T-helper 9 cell (primary cell): ENCODE data around the gene MED1.
"Not testable (repeated sequence)": the region's sequence is repeated elsewhere in the genome, so short reads cannot be mapped to it uniquely, and the experiment has no call there.

ENCODE experiments used
- DNase-seq: peaks from one replicate; pipeline ENCODE4 v3.0.0-alpha.2; 2020
- total RNA-seq, 2 donors: gene quantifications; one replicate each; lab custom pipeline; 2026; lab: John Stamatoyannopoulos, UW

The MED1 gene
- total RNA-seq: 60.1 to 151 reads per million in 2 donors

GRCh38 chr17:39450847-39451581 lies at the start of gene MED1:
Gene MED1 (minus strand): TSS chr17:39451263. CDS start chr17:39451062, 201 bp downstream.
- peak; percentile 85 for DNase-seq

DNA sequence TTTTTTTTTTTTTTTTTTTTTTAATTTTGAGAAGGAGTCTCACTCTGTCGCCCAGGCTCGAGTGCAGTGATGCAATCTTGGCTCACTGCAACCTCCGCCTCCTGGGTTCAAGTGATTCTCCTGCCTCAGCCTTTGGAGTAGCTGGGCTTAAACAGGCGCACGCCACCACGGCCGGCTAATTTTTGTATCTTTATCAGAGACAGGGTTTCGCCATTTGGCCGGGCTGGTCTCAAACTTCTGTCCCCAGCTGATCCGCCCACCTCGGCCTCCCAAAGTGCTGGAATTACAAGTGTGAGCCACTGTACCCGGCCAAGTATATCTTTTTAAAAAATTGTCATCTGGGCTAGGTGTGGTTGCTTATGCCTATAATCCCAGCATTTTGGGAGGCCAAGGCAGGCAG lies 45.9 kb upstream of the MED1 start:
- not testable (repeated sequence) for DNase-seq

DNA sequence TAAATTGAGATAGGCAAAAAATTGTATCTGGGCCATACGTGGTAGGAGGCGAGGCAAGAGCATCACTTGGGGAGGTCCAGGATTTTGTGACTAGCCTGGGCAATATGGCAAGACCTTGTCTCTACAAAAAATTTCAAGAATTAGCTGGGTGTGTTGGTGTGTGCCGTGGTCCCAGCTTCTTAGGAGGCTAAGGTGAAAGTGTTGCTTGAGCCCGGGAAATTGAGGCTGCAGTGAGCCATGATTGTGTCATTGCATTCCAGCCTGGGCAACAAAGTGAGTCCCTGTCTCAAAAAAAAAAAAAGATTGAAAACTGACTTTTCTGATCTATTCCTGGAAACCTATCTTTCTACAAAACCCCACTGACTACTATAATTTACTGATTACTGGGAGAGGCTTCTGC lies 36.9 kb upstream of the MED1 start:
- DNase-seq: no peak

DNA sequence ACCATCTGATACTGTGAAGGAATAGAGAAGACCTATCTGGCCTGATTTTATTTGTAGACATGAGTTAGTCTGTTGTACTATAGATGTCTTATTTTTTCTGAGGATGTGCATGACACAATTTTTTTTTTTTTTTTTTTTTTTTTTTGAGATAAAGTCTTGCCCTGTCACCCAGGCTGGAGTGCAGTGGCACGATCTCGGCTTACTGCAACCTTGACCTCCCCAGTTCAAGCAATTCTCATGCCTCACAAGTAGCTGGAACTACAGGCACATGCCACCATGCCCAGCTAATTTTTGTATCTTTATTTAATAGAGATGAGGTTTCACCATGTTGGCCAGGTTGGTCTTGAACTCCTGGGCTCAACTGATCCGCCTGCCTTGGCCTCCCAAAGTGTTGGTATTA lies 36.4 kb upstream of the MED1 start:
- not testable (repeated sequence) for DNase-seq

- no peak for DNase-seq
These were observed 35.2 kb upstream of the MED1 start for GRCh38 chr17:39486242-39486641.

- no peak for DNase-seq
These were observed 34.5 kb upstream of the MED1 start for GRCh38 chr17:39485555-39485954.

DNA sequence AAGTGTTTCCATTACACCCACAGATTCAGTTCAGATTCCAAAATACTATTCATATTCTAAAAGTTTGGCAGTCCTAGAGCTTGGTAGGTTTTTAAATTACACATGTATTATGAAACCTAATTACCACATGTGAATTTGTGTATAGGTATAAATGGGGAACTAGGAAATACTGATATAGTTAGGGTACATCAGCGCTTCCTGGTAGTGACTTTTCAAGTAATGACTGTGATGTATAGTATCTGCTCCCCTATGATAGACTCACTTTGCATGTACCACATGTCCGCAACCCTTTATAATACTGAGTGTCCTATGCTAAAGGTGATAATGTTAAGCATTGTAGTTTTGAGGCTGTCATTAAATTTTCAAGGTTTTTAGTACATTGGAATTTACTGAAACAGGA lies 33.1 kb upstream of the MED1 start:
- no peak for DNase-seq

- no peak for DNase-seq
These were observed 32.4 kb upstream of the MED1 start for GRCh38 chr17:39483506-39483905.

DNA sequence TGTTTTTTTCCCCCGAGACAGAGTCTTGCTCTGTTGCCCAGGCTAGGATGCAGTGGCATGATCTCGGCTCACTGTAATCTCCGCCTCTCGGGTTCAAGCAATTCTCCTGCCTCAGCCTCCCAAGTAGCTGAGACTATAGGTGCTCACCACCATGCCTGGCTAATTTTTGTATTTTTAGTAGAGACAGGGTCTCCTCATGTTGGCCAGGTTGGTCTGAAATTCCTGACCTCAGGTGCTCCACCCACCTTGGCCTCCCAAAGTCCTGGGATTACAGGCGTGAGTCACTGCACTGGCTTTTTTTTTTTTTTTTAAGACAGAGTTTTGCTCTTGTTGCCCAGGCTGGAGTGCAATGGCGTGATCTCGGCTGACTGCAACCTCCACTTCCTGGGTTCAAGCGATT lies 28.6 kb upstream of the MED1 start:
- DNase-seq: not testable (repeated sequence)

GRCh38 chr17:39473310-39473709 lies 22.2 kb upstream of the MED1 start:
- DNase-seq: no peak

GRCh38 chr17:39468610-39469009 lies 17.5 kb upstream of the MED1 start:
- not testable (repeated sequence) for DNase-seq

DNA sequence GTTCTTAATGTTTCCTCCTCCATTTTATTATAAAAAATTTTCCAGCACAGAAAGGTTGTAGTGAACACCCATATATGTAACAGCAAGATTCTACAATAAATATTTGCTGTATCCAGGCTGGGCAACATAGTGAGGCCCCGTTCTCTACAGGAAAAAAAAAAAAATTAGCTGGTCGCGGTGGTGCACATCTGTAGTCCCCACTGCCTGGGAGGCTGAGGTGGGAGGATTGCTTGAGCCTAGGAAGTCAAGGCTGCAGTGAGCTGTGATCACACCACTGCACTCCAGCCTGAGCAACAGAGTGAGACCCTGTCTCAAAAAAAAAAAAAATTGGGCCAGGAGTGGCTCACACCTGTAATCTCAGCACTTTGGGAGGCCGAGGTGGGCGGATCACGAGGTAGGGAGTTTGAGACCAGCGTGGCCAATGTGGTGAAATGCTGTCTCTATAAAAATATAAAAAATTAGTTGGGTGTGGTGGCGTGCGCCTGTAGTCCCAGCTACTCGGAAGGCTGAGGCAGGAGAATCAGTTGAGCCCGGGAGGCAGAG lies 13.6 kb upstream of the MED1 start:
- not testable (repeated sequence) for DNase-seq

DNA sequence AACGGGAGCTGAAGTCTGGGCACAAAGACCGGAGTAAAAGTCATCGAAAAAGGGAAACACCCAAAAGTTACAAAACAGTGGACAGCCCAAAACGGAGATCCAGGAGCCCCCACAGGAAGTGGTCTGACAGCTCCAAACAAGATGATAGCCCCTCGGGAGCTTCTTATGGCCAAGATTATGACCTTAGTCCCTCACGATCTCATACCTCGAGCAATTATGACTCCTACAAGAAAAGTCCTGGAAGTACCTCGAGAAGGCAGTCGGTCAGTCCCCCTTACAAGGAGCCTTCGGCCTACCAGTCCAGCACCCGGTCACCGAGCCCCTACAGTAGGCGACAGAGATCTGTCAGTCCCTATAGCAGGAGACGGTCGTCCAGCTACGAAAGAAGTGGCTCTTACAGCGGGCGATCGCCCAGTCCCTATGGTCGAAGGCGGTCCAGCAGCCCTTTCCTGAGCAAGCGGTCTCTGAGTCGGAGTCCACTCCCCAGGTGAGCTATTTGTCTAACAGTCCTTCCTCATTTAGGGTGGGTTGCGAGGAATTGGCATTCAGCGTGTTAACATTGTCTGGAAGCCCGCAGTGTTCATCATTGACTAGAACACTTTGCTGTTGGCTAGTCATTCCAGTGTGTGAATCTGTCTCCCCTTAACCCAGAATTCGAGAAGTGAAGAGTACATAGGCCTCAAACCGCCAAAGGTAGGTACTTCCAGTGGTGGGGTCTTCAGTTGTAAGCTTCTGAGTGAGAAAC lies 11.7 kb upstream of the MED1 start:
- no peak for DNase-seq

GRCh38 chr17:39461926-39462569 lies 11.0 kb upstream of the MED1 start:
- peak; percentile 11 for DNase-seq

DNA sequence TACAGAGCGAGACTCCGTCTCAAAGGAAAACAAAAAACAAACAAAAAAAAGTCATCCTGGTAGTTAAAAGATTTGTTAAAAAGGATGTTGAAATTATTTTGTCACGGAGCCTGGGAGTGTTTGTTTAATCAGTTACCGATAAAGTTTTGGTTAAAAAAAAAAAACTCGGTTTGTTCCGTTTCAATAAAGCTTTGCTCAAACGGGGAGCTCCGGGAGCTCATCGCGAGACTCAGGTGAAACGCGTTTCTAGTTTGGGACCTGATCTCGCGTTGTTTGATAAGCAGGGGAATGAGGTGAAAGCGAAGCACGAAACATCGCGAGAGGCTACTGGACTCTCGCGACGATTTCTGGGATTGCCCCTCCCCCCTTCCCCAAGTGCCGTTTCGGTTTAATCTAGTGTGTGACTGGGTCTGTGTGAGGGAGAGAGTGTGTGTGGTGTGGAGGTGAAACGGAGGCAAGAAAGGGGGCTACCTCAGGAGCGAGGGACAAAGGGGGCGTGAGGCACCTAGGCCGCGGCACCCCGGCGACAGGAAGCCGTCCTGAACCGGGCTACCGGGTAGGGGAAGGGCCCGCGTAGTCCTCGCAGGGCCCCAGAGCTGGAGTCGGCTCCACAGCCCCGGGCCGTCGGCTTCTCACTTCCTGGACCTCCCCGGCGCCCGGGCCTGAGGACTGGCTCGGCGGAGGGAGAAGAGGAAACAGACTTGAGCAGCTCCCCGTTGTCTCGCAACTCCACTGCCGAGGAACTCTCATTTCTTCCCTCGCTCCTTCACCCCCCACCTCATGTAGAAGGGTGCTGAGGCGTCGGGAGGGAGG lies 10.3 kb upstream of the MED1 start, which contains the start of gene CDK12:
Gene CDK12, plus strand, starts transcription at position 374 of the 813 bp plus-strand sequence. CDS start 586 bp downstream, outside the sequence.
- DNase-seq: peak; percentile 87

DNA sequence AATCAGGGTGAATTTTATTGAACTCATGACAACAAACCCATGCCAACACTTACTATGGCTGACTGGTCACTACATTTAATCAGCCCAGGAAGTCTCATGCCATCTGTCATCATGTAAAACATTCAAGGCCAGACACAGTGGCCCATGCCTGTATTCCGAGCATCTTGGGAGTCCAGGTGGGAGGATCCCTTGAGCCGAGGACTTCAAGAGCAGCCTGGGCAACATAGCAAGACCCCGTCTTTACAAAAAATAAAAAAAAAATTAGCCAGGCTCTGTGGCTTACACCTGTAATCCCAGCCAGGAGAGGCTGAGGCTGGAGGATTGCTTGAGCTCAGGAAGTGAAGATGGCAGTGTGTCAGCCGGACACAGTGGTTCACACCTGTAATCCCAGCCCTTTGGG lies 4.9 kb upstream of the MED1 start:
- DNase-seq: no peak

- DNase-seq: no peak
These were observed 1.0 kb downstream of the MED1 start for GRCh38 chr17:39450051-39450450.

DNA sequence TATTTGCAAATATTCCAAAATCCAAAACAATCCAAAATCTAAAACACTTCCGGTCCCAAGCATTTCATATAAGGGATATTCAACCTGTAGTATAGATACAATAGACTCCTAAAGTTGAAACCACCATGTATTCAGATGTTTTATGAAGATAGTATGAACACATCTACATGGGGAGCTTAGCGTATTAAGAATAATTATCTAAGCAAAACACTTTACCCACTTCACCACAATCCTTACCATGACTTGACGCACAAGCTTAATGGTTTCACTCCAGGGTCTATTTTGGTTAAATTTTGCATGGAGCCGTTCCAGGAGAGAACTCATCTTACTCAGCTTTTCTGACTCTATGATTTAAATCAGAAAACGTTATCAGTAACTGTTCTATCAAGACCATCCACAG lies 3.5 kb downstream of the MED1 start:
- no peak for DNase-seq

- DNase-seq: no peak
These were observed 7.7 kb downstream of the MED1 start for GRCh38 chr17:39443326-39443725.

DNA sequence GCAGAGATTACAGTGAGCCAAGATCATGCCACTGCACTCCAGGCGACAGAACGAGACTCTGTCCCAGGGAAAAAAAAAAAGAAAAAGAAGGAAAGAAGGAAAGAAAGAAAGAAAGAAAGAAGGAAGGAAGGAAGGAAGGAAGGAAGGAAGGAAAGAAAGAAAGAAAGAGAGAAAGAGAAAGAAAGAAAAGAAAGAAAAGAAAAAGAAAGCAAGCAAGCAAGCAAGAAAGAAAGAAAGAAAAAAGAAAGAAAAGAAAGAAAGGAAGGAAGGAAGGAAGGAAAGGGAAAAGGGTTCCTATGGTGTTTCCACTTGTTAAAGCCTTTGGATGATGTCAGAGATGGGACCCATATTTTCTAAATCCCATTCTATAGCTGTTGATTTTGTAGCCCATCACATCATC lies 11.2 kb downstream of the MED1 start:
- not testable (repeated sequence) for DNase-seq

- no peak for DNase-seq
These were observed 21.5 kb downstream of the MED1 start for GRCh38 chr17:39429600-39429999.

DNA sequence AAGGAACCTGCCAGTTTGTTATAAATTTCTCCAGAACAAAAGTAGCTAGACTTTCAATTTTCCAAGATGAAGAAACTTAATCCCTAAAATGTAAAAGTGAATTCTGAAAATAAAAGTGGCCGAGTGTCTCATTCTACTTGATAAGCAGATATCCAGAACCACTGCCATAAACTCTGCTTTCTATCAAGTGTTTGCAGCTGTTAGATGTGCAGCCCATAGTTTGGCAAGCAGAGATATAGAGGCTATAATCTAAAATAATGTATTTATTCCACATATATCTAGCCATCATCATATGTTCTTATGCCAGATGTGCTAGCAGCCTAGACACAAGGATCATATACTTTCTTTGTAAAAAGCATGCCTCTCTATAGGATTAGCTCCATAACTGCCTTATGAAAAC lies 34.9 kb downstream of the MED1 start:
- no peak for DNase-seq
